ENCODE results near the gene AOC2.

The AOC2 gene

DNA sequence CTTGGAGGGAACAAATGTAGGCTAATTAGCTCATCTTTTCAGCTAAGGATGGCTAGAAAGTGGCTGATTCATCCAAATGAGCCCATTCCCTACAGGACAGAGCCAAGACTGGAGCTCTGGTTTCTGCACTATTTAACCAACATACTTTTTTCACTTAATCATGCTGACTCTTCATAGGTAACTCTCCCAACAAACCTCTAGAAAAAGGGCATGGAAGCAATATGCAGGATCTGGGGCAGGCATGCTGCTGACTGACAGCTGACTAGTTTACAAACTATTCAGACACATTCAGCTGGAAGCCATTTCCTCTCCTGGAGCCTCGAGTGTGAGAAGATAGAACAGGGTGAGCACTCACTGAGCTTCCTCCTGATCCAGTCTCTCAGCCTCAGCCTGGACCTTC, 26.5 kb upstream of the AOC2 start:
- TF ChIP-seq, protein P1, sequence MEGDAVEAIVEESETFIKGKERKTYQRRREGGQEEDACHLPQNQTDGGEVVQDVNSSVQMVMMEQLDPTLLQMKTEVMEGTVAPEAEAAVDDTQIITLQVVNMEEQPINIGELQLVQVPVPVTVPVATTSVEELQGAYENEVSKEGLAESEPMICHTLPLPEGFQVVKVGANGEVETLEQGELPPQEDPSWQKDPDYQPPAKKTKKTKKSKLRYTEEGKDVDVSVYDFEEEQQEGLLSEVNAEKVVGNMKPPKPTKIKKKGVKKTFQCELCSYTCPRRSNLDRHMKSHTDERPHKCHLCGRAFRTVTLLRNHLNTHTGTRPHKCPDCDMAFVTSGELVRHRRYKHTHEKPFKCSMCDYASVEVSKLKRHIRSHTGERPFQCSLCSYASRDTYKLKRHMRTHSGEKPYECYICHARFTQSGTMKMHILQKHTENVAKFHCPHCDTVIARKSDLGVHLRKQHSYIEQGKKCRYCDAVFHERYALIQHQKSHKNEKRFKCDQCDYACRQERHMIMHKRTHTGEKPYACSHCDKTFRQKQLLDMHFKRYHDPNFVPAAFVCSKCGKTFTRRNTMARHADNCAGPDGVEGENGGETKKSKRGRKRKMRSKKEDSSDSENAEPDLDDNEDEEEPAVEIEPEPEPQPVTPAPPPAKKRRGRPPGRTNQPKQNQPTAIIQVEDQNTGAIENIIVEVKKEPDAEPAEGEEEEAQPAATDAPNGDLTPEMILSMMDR (conservative IDR thresholded peaks at IDR 0.05; ENCODE audit: low read depth, low read length) = no peak
- no peak overlapping the region for H3K4me3 ChIP-seq (ENCODE audit: low read depth, low read length)
- no peak for DNase-seq (ENCODE audit: low read depth)

DNA sequence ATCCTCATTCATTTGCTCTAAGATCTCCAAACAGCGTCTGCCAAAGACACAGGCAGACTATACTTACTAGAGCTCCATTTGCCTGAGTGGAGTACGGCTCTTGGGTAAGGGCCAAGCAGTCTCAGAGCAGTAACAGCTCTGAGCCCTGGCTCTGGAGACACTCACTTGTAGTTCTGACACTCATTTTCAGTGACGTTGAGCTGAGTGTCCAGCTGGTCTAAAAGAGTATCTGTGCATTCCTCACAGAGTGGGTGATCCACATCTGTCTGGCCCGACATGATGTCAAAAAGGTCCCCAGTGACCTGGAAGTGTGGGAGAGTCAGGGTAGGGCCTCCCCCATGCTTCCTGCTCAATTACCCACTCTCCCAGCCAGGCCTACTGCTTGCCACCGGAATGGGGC, 26.0 kb upstream of the AOC2 start:
- TF ChIP-seq, protein P1 (conservative IDR thresholded peaks at IDR 0.05; ENCODE audit: low read depth, low read length) = no peak
- no peak for DNase-seq (ENCODE audit: low read depth)
- no peak overlapping the region for H3K4me3 ChIP-seq (ENCODE audit: low read depth, low read length)

DNA sequence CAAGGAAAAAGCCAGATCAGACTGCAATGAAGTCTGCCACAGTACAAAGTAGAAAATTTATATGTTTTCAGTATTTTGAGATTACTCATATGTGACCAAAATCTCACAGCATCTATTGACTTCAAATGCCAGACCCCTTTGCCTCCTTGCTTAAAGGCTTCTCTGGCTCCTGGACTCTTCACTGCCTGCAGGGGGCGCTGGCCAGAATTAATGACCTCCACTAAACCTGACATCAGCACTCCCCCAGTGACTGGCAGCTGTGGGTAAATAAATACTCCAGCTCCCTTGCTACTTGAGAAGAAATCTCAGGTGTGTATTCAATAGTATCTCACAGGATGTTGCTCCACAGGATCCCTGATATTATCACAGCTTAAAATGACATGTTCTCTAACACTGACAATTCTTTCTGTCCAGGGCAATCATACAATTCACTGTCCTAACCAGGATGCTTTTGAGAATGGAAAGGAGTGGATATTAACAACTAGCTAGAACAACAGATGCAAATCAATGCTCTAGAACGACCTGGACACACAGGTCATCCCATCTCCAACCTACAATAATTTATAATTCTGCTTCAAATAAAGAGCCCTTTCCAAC, 24.3 kb upstream of the AOC2 start:
- DNase-seq (ENCODE audit: low read depth) = peak; percentile 76
- H3K4me3 ChIP-seq (ENCODE audit: low read depth, low read length) = no peak overlapping the region
- TF ChIP-seq, protein P1 (conservative IDR thresholded peaks at IDR 0.05; ENCODE audit: low read depth, low read length) = peak; percentile 89

DNA sequence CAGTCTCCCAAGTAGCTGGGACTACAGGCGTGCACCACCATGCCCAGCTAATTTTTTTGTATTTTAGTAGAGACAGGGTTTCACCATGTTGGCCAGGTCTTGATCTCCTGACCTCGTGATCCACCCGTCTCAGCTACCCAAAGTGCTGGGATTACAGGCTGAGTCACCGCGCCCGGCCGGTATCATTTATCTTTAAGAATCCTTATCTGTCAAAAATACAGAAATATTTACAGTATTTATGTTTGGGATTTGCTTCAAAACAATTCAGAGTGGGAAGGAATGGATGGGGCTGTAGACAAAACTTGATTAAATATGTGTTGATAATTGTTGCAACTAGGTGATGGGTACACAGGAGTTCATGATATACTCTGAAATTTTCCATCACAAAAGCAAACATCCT, 23.2 kb upstream of the AOC2 start:
- no peak overlapping the region for H3K4me3 ChIP-seq (ENCODE audit: low read depth, low read length)
- TF ChIP-seq, protein P1 (conservative IDR thresholded peaks at IDR 0.05; ENCODE audit: low read depth, low read length) = no peak
- no peak for DNase-seq (ENCODE audit: low read depth)

DNA sequence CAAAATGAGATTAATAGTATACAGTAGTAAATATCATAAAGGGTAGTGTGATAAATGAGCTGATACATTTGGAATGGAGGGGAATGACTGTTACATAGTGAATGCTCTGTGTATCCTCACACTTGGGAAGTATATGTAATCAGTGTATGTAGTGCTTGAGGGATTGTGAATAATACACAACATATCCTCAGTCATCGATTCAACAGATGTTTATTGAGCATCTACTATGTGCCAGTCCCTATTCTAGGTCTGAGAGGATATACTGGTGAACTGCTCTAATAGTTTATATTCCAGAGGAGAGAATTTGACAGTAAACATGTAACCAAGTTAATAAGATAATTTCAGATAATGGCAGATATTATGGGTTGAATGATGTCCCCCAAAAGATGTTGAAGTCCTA, 16.9 kb upstream of the AOC2 start:
- DNase-seq (ENCODE audit: low read depth) = no peak
- H3K4me3 ChIP-seq (ENCODE audit: low read depth, low read length) = no peak overlapping the region
- TF ChIP-seq, protein P1 (conservative IDR thresholded peaks at IDR 0.05; ENCODE audit: low read depth, low read length) = no peak

DNA sequence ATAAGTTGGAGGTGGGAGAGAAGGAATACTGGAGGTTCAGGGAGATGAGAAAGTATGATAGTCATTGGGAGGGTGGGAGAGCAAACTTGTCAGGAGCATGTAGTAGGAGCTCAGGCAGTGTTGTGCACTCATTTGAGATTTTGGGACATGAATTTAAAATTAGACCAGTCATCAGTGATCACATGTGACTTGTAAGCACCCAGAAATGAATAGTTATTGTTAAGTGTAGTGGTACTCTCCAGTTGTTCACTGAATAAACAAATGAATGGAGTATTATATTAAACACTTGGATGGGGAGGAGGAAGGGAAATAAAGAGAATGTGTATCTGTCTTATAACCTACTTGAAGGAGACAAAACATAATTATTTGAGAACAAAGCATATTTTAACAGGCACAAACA, 13.4 kb upstream of the AOC2 start:
- DNase-seq (ENCODE audit: low read depth) = no peak
- TF ChIP-seq, protein P1 (conservative IDR thresholded peaks at IDR 0.05; ENCODE audit: low read depth, low read length) = no peak
- H3K4me3 ChIP-seq (ENCODE audit: low read depth, low read length) = no peak overlapping the region

DNA sequence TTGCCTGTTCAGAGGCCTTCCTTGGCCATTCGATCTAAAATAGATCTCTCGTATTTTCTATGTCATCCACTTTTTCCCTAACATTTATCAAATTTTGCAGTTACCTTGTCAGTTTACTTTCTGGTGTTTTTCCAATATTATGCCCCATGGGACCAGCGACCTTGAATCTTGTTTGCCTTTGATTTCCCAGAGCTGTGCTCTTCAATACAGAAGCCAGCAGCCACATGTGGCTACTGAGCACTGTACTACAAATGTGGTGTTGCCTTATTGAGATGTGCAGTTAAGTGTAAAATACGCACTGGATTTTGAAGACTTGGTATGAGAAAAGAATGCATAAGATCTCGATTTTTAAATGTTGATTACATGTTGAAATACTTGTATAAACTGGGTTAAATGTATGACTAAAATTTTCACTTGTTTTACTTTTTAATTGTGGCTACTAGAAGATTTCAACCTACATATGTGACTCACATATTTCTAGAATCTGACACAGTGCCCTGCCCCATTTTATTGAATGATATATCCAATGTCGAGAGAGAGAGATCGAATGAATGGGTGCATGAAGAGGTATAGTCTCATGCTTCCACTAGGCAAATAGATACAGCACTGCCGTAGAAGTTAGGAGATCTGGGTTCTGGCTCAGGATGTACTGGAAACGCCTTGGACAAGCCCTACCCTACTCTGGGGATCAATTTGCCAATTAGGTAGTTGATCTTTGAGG, 12.0 kb upstream of the AOC2 start:
- DNase-seq (ENCODE audit: low read depth) = no peak
- H3K4me3 ChIP-seq (ENCODE audit: low read depth, low read length) = peak overlapping the region; percentile 88
- TF ChIP-seq, protein P1 (conservative IDR thresholded peaks at IDR 0.05; ENCODE audit: low read depth, low read length) = no peak

Measured in choroid plexus epithelial cell (primary cell).